GM23338 (cell line): ENCODE results near the gene POLA1. TPM values are rescaled to one million over a fixed set of nuclear protein-coding genes. Genes with fewer than 3 reads are reported as not detected.

Source experiments
- ATAC-seq: fragments of 200-7000 bp; cut with Tn5 transposase; 3 replicates; pipeline ENCODE4 v1.9.1; 2020
- DNase-seq: peaks from one replicate; pipeline ENCODE4 v3.0.0-alpha.2; 2015; ENCODE audit warnings: low spot score
- H2AFZ ChIP-seq: fragments of 200-600 bp; sonication (generic); 2 replicates; pipeline ENCODE4 v1.8.0; 2016; ENCODE audit warnings: antibody characterized with exemption, mild to moderate bottlenecking, moderate library complexity
- H3F3A ChIP-seq: fragments of 200-600 bp; sonication (generic); replicated peaks from 2 replicates; pipeline ENCODE4 v1.8.0; 2017; ENCODE audit warnings: antibody characterized with exemption, mixed run types, low read depth
- H3K27ac ChIP-seq: fragments of 200-600 bp; sonication (generic); 2 replicates; pipeline ENCODE4 v1.6.1; 2016; ENCODE audit warnings: low read depth
- H3K27me3 ChIP-seq: fragments of 200-600 bp; sonication (generic); 2 replicates; pipeline ENCODE4 v1.8.0; 2016; ENCODE audit warnings: mild to moderate bottlenecking, mixed run types, moderate library complexity; ENCODE audit not compliant: insufficient read depth
- H3K36me3 ChIP-seq: fragments of 200-600 bp; sonication (generic); 2 replicates; pipeline ENCODE4 v1.8.0; 2016; ENCODE audit warnings: mild to moderate bottlenecking; ENCODE audit not compliant: insufficient read depth
- H3K4me1 ChIP-seq: fragments of 200-600 bp; sonication (generic); 2 replicates; pipeline ENCODE4 v1.8.0; 2016; ENCODE audit warnings: mild to moderate bottlenecking, moderate library complexity; ENCODE audit not compliant: insufficient read depth
- H3K4me2 ChIP-seq: fragments of 200-600 bp; sonication (generic); 2 replicates; pipeline ENCODE4 v1.7.1; 2017; ENCODE audit warnings: mixed run types
- H3K4me3 ChIP-seq: fragments of 200-600 bp; sonication (generic); 2 replicates; pipeline ENCODE4 v1.6.1; 2016; ENCODE audit warnings: mixed run types
- H3K79me2 ChIP-seq: fragments of 200-600 bp; sonication (generic); replicated peaks from 2 replicates; pipeline ENCODE4 v1.8.0; 2017; ENCODE audit warnings: mild to moderate bottlenecking; ENCODE audit not compliant: insufficient read depth
- H3K9me2 ChIP-seq: fragments of 200-600 bp; sonication (generic); 2 replicates; pipeline ENCODE4 v1.8.0; 2017; ENCODE audit not compliant: insufficient read depth
- H4K20me1 ChIP-seq: fragments of 200-600 bp; sonication (generic); replicated peaks from 2 replicates; pipeline ENCODE4 v1.8.0; 2017; ENCODE audit warnings: mild to moderate bottlenecking; ENCODE audit not compliant: insufficient read depth
- H3K27ac Mint-ChIP-seq: 2 replicates; pipeline ENCODE4 v1.8.0; 2020; ENCODE audit warnings: inconsistent platforms, mild to moderate bottlenecking, moderate library complexity, mixed read lengths
- H3K27me3 Mint-ChIP-seq: 3 replicates; pipeline ENCODE4 v1.8.0; 2022; ENCODE audit warnings: low read depth, mild to moderate bottlenecking, moderate library complexity, mixed read lengths, inconsistent platforms; ENCODE audit not compliant: insufficient read depth, poor library complexity
- H3K36me3 Mint-ChIP-seq: 3 replicates; pipeline ENCODE4 v1.8.0; 2021; ENCODE audit warnings: low read depth, mild to moderate bottlenecking, inconsistent platforms, moderate library complexity, mixed read lengths
- H3K4me1 Mint-ChIP-seq: 3 replicates; pipeline ENCODE4 v1.8.0; 2020; ENCODE audit warnings: mild to moderate bottlenecking, inconsistent platforms, mixed read lengths
- H3K4me3 Mint-ChIP-seq: 3 replicates; pipeline ENCODE4 v1.8.0; 2021; ENCODE audit warnings: moderate library complexity, mild to moderate bottlenecking, inconsistent platforms, mixed read lengths
- H3K9me3 Mint-ChIP-seq: 3 replicates; pipeline ENCODE4 v1.8.0; 2020; ENCODE audit warnings: moderate library complexity, mild to moderate bottlenecking, inconsistent platforms, mixed read lengths
- EZH2 ChIP-seq: fragments of 200-600 bp; sonication (generic); IDR thresholded peaks from one replicate; pipeline ENCODE4 v1.8.0; 2017; ENCODE audit warnings: antibody characterized with exemption, mild to moderate bottlenecking, low read depth; ENCODE audit not compliant: unreplicated experiment
- JUNB ChIP-seq: IDR thresholded peaks from one replicate; pipeline ENCODE4 v1.6.1; 2016; ENCODE audit warnings: antibody characterized with exemption; ENCODE audit not compliant: unreplicated experiment
- NANOG ChIP-seq: IDR thresholded peaks from 2 replicates; pipeline ENCODE4 v1.6.1; 2016; ENCODE audit warnings: antibody characterized with exemption, borderline replicate concordance
- ZNF462 ChIP-seq: fragments of 250-450 bp; sonication (Bioruptor Pico); IDR thresholded peaks from 2 replicates; pipeline ENCODE4 v1.5.0; 2020; ENCODE audit warnings: mild to moderate bottlenecking, moderate library complexity
- polyA plus RNA-seq: library from polyadenylated mRNA; unstranded; fragments of >200 nt; fragmentation: Nextera tagmentation; extraction: Ambion mirVana; gene quantifications from 2 replicates; pipeline ENCODE4 v1.2.1, GENCODE V29; 2016
- total RNA-seq: library from RNA; depleted of rRNA; stranded (reverse); fragments of >200 nt; shearing (Covaris generic); gene quantifications from 2 replicates; pipeline ENCODE4 v1.2.3, GENCODE V29; 2014

POLA1 gene
- total and polyA plus RNA-seq, 2 experiments from 2014 or later, result 12.6 to 36.6 TPM

DNA sequence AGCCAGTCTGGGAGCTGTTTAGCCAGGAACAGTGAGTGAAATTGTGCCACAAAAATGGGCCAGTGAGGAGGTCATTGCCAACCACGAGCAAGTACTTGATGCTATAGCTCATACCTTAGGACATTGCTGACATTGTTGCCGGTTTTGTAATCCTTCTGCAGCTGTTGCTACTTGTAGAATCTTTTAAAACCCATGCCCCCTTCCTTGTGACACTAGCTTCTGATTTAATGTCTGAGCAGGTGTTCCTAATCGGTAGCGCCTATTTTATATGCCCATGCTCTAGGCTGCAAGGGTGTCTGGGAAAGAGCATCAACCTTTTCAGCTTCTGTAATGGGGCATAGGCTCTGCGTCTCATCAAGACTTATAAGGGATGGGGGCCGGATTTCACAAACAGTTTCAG lies 2.6 kb downstream of the POLA1 start:
- Histone ChIP-seq H3K4me2 (no peak overlapping the region), H3K79me2 (peaks cover 55% of the 10 kb centered on the region), H3K4me3 (no peak overlapping the region), H3K27ac (no peak overlapping the region), H3K4me1 (peaks cover 4% of the 10 kb centered on the region; the same call in 1 of the 2 replicates), H3K27me3 (no peaks in the 10 kb centered on the region), H3K36me3 (0 out of 2 replicates have a peak, but pooled peaks cover 5% of the 10 kb centered on the region), H2AFZ (no peak overlapping the region), H3K9me2 (no peaks in the 10 kb centered on the region), H4K20me1 (0 out of 2 replicates have a peak, but pooled peaks cover 4% of the 10 kb centered on the region), H3F3A (no peaks in the 10 kb centered on the region)
- DNase-seq (no peak), ATAC-seq (no peak)
- no peak overlapping the region for H3K27ac Mint-ChIP-seq
- no peak overlapping the region for H3K4me3 Mint-ChIP-seq
- peaks cover 3% of the 10 kb centered on the region for H3K27me3 Mint-ChIP-seq
- H3K36me3 Mint-ChIP-seq, result peaks cover 13% of the 10 kb centered on the region; the same call in 2 of the 3 replicates
- no peaks in the 10 kb centered on the region for H3K9me3 Mint-ChIP-seq
- H3K4me1 Mint-ChIP-seq, result peaks cover 18% of the 10 kb centered on the region
- TF ChIP-seq ZNF462 (CRISPR knock-in tag) (no peak), JUNB (no peak)

GRCh38 chrX:24702362-24703184 lies 8.9 kb downstream of the POLA1 start:
- H3K79me2 ChIP-seq, result peaks cover 18% of the 10 kb centered on the region

More at GRCh38 chrX:24702362-24703184, 8.9 kb downstream of the POLA1 start:
- Histone ChIP-seq H3K27ac (no peak overlapping the region), H3K4me3 (no peak overlapping the region), H2AFZ (no peak overlapping the region), H3K27me3 (no peaks in the 10 kb centered on the region), H3F3A (no peaks in the 10 kb centered on the region), H3K4me1 (no peaks in the 10 kb centered on the region), H3K4me2 (no peak overlapping the region), H3K36me3 (0 out of 2 replicates have a peak, but pooled peaks cover 5% of the 10 kb centered on the region), H4K20me1 (peaks cover 4% of the 10 kb centered on the region; the same call in 1 of the 2 replicates), H3K9me2 (no peaks in the 10 kb centered on the region)
- Mint-ChIP-seq H3K27me3 (no peaks in the 10 kb centered on the region), H3K36me3 (peaks cover 56% of the 10 kb centered on the region), H3K4me3 (no peak overlapping the region), H3K4me1 (no peaks in the 10 kb centered on the region), H3K9me3 (no peaks in the 10 kb centered on the region), H3K27ac (no peak overlapping the region)
- ATAC-seq, result no peak
- no peak for DNase-seq
- TF ChIP-seq EZH2, result no peak
- TF ChIP-seq ZNF462 (CRISPR knock-in tag), result no peak
- TF ChIP-seq NANOG, result no peak
